ENCODE results near the gene DOK3.

DOK3 gene

GRCh38 chr5:177467436-177467835 lies 42.2 kb downstream of the DOK3 start:
- Histone ChIP-seq H3F3A (ENCODE audit: insufficient read depth, low read length) (no peaks in the 10 kb centered on the region), H3K4me3 (ENCODE audit: low read depth, low read length, poor library complexity, severe bottlenecking) (no peak overlapping the region), H3K27ac (ENCODE audit: low read depth, low read length, poor library complexity, severe bottlenecking) (no peak overlapping the region), H3K9me3 (ENCODE audit: low read length) (no peaks in the 10 kb centered on the region), H3K79me2 (ENCODE audit: insufficient read depth, low read length) (no peaks in the 10 kb centered on the region), H3K9ac (ENCODE audit: low read length) (no peak overlapping the region), H3K4me1 (ENCODE audit: insufficient read depth, low read length, severe bottlenecking) (peaks cover 25% of the 10 kb centered on the region), H3K27me3 (ENCODE audit: insufficient read depth, low read length) (no peaks in the 10 kb centered on the region), H3K4me2 (ENCODE audit: low read length) (no peak overlapping the region), H3K9me2 (ENCODE audit: low read depth, low read length) (no peaks in the 10 kb centered on the region), H4K20me1 (ENCODE audit: insufficient read depth, low read length) (no peaks in the 10 kb centered on the region), H2AFZ (ENCODE audit: low read length) (no peak overlapping the region), H3K36me3 (ENCODE audit: insufficient read depth, low read length) (peaks cover 66% of the 10 kb centered on the region)
- TF ChIP-seq EZH2 (IDR thresholded peaks at IDR 0.05; ENCODE audit: borderline replicate concordance, low read length) (no peak), CTCF (IDR thresholded peaks at IDR 0.05; ENCODE audit: low read length) (no peak)

- Histone ChIP-seq H3K79me2 (ENCODE audit: insufficient read depth, low read length) (no peaks in the 10 kb centered on the region), H3K9me2 (ENCODE audit: low read depth, low read length) (no peaks in the 10 kb centered on the region), H3K4me3 (ENCODE audit: low read depth, low read length, poor library complexity, severe bottlenecking) (no peak overlapping the region), H3K4me1 (ENCODE audit: insufficient read depth, low read length, severe bottlenecking) (peaks cover 20% of the 10 kb centered on the region), H3K36me3 (ENCODE audit: insufficient read depth, low read length) (peaks cover 66% of the 10 kb centered on the region), H2AFZ (ENCODE audit: low read length) (no peak overlapping the region), H3K9me3 (ENCODE audit: low read length) (no peaks in the 10 kb centered on the region), H3K4me2 (ENCODE audit: low read length) (no peak overlapping the region), H3K27ac (ENCODE audit: low read depth, low read length, poor library complexity, severe bottlenecking) (no peak overlapping the region), H3K9ac (ENCODE audit: low read length) (no peak overlapping the region), H3K27me3 (ENCODE audit: insufficient read depth, low read length) (no peaks in the 10 kb centered on the region), H4K20me1 (ENCODE audit: insufficient read depth, low read length) (no peaks in the 10 kb centered on the region), H3F3A (ENCODE audit: insufficient read depth, low read length) (no peaks in the 10 kb centered on the region)
- TF ChIP-seq EZH2 (IDR thresholded peaks at IDR 0.05; ENCODE audit: borderline replicate concordance, low read length): no peak
Measured at GRCh38 chr5:177466861-177467260, 42.8 kb downstream of the DOK3 start.

GRCh38 chr5:177465044-177465443 lies 44.6 kb downstream of the DOK3 start:
- no peak overlapping the region for H3K27ac ChIP-seq (ENCODE audit: low read depth, low read length, poor library complexity, severe bottlenecking)
- H4K20me1 ChIP-seq (ENCODE audit: insufficient read depth, low read length): no peaks in the 10 kb centered on the region
- H3K36me3 ChIP-seq (ENCODE audit: insufficient read depth, low read length): peaks cover 61% of the 10 kb centered on the region

More at GRCh38 chr5:177465044-177465443, 44.6 kb downstream of the DOK3 start:
- no peak overlapping the region for H3K4me2 ChIP-seq (ENCODE audit: low read length)
- H3K9ac ChIP-seq (ENCODE audit: low read length): no peak overlapping the region
- H3K9me3 ChIP-seq (ENCODE audit: low read length): no peaks in the 10 kb centered on the region
- H2AFZ ChIP-seq (ENCODE audit: low read length): no peak overlapping the region
- H3K27me3 ChIP-seq (ENCODE audit: insufficient read depth, low read length): no peaks in the 10 kb centered on the region
- no peak overlapping the region for H3K4me3 ChIP-seq (ENCODE audit: low read depth, low read length, poor library complexity, severe bottlenecking)
- no peaks in the 10 kb centered on the region for H3F3A ChIP-seq (ENCODE audit: insufficient read depth, low read length)
- H3K9me2 ChIP-seq (ENCODE audit: low read depth, low read length): no peaks in the 10 kb centered on the region
- H3K4me1 ChIP-seq (ENCODE audit: insufficient read depth, low read length, severe bottlenecking): peaks cover 8% of the 10 kb centered on the region
- H3K79me2 ChIP-seq (ENCODE audit: insufficient read depth, low read length): no peaks in the 10 kb centered on the region
- TF ChIP-seq CTCF (IDR thresholded peaks at IDR 0.05; ENCODE audit: low read length) (no peak), EZH2 (IDR thresholded peaks at IDR 0.05; ENCODE audit: borderline replicate concordance, low read length) (no peak)

Measured in OCI-LY1 (cell line).